Activated CD8-positive, alpha-beta memory T cell treated with anti-CD3 and anti-CD28 coated beads for 48 hours (primary cell): ENCODE results near the gene ABCG4.
"Not testable (repeated sequence)": the region's sequence is repeated elsewhere in the genome, so short reads cannot be mapped to it uniquely, and the experiment has no call there.

Experiments used
- DNase-seq, 3 experiments: peaks; one replicate each; pipeline ENCODE4 v3.0.0-alpha.2; 2020; ENCODE audit warnings: low read depth in 2 of 3, low spot score in 2 of 3

Gene ABCG4

GRCh38 chr11:119180729-119181676 lies 32.2 kb downstream of the ABCG4 start:
- DNase-seq = no peak

GRCh38 chr11:119181677-119182412 lies 33.0 kb downstream of the ABCG4 start:
- DNase-seq = no peak

- DNase-seq = not testable (repeated sequence)
Observed at GRCh38 chr11:119184399-119184798, 35.5 kb downstream of the ABCG4 start.

GRCh38 chr11:119185981-119186634 lies 37.3 kb downstream of the ABCG4 start:
- DNase-seq = no peak

- no peak for DNase-seq
Observed at GRCh38 chr11:119187123-119187892, 38.5 kb downstream of the ABCG4 start.

- DNase-seq = no peak
Observed at GRCh38 chr11:119188067-119188466, 39.2 kb downstream of the ABCG4 start.

- no peak for DNase-seq
Observed at GRCh38 chr11:119188887-119189286, 40.0 kb downstream of the ABCG4 start.

GRCh38 chr11:119189393-119189792 lies 40.5 kb downstream of the ABCG4 start:
- no peak for DNase-seq

GRCh38 chr11:119190531-119190930 lies 41.7 kb downstream of the ABCG4 start:
- DNase-seq = no peak

- DNase-seq = not testable (repeated sequence)
Observed at GRCh38 chr11:119191265-119191664, 42.4 kb downstream of the ABCG4 start.

- no peak for DNase-seq
Observed at GRCh38 chr11:119192111-119192510, 43.3 kb downstream of the ABCG4 start.

GRCh38 chr11:119193001-119193400 lies 44.1 kb downstream of the ABCG4 start:
- DNase-seq = no peak

GRCh38 chr11:119193626-119194025 lies 44.8 kb downstream of the ABCG4 start:
- DNase-seq = no peak

- DNase-seq = no peak
Observed at GRCh38 chr11:119194811-119195440, 46.1 kb downstream of the ABCG4 start.

- DNase-seq = no peak
Observed at GRCh38 chr11:119195680-119196079, 46.8 kb downstream of the ABCG4 start.

- DNase-seq = peak in 2 of 3 experiments; percentile 17 to 30
Observed at GRCh38 chr11:119196833-119197483, 48.1 kb downstream of the ABCG4 start.

GRCh38 chr11:119198925-119199324 lies 50.1 kb downstream of the ABCG4 start:
- DNase-seq = no peak

GRCh38 chr11:119201236-119201635 lies 52.4 kb downstream of the ABCG4 start:
- DNase-seq = not testable (repeated sequence)

GRCh38 chr11:119202554-119202953 lies 53.7 kb downstream of the ABCG4 start:
- DNase-seq = no peak

GRCh38 chr11:119204066-119204465 lies 55.2 kb downstream of the ABCG4 start:
- DNase-seq = no peak
